Embryonic facial prominence (tissue), 1 donor: ENCODE data around the gene RGS6.

Experiments
- DNase-seq: peaks from one replicate; pipeline ENCODE4 v3.0.0-alpha.2; 2016; ENCODE audit errors: extremely low spot score

Gene RGS6

DNA sequence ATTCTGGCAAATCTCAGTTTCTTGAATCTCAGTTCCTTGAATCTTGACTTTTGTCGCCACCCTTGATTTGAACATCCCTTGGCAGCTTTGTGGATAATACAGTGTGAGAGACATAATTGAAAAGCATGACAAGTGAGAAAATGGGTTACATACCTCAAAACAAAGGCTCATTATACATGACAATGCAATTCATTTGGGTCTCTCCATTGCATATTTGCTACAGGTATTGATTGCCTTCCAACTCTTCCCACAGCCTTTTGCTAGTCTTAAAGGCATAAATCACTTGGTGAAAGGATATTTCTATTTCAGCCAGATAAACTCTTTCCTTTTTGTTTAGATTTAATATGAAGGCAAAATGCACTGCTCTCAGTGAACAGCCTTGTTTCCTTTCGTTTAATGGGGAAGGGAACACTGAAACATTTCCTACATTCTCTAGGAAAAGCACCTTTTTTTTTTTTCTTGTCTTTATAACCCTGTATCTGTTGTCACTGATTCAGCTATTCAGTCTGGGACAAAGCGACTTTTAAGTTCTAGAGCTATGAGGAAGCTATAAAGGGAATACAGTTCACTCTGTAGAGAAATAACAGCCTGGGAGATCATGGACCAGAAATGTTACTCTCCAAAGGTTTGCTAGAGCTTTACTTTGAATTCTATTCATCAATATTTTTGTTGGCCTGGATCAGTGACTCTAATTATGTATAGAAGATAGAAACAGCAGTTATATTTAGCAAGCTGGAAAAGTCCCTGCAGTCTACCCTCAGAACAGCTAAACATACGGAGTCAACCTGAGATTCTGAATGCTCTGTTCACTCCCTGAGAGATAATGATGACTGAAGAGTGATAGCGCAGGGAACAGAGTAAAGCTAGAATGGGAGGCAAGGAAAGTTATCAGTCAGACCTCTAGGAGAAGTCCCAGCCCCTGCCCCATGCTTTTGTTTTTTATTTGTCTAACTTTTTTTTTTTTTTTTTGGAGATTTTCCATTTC lies 311.4 kb downstream of the RGS6 start:
- DNase-seq, result no peak

DNA sequence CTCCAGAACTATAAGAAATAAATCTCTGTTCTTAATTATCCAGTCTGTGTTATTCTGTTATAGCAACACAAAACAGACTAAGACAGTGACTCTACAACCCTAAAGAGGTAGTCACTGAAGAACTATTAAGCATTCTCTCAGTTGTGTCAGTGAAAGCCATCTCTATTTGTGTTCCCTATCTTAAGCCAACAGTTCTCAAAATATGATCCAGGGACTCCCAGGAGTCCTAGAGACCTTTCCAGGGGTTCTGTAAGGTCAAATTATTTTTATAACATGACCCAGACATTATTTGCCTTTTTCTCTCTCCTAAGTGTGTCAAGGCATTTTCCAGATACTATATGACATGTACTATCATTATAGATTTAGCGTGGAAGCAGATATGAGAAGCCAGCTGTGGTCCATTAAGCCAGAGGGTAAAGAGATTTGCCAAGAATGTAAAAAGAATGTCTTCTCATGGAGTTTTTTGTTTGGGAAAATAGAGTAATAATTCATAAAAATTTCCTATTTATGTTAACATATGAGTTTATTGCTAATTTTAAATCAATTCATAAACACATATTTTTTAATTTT lies 315.8 kb downstream of the RGS6 start:
- no peak for DNase-seq

DNA sequence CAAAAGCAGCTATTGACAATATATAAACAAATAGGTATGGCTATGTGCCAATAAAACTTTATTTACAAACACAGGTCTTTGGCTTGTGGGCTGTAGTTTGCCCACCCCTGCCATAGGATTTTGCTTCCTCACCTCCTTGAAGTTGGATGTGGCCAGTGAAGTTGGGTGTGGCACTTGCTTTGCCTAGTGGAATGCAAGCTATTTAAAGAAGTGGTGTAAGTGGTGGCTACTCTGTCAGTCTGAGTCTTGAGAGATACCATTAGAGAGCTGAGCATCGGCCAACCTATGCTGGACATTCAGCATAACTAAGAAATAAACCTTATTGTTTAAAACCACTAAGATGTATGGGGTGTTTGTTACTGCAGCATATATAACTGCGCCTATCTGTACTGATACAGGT lies 321.3 kb downstream of the RGS6 start:
- no peak for DNase-seq

- no peak for DNase-seq
Measured at GRCh38 chr14:72254202-72254936, 322.1 kb downstream of the RGS6 start.

- no peak for DNase-seq
Measured at GRCh38 chr14:72254937-72255472, 322.8 kb downstream of the RGS6 start.

DNA sequence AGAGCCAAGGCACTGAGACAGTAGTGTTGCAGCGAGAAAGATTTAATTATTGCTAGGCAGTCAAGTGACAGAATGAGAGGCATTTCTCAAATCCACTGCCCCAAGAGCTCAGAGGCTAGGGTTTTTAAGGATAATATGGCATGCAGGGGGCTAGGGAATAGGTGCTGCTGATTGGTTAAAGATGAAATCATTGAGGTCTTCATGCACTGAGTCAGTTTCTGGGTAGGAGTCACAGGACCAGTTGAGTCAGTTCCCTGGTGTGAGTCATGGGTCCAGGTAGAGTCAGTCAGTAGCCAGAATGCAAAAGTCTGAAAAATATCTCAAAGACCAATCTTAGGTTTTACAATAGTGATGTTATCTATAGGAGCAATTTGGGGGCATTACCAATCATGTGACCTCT lies 323.8 kb downstream of the RGS6 start:
- DNase-seq, result no peak

DNA sequence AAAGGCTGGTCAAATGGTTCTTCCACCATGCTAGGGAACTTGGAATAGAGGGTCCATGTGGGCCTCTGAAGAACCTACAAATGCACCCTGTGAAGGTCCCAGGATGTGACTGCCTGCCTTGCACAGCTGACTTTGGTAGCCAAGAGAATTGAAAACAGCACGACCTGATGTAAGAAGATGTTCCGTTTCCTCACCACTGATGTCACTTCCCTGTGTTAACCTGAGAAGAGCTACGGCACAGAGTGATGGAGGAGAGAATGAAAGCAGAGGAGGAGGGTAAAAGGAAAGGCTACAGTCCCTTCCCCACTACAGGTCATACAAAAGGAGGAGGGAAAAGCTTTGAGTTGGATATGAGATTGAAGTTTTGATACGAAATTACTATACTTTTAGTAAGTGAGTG lies 328.8 kb downstream of the RGS6 start:
- DNase-seq, result no peak

GRCh38 chr14:72262771-72263170 lies 330.5 kb downstream of the RGS6 start:
- no peak for DNase-seq

- DNase-seq, result no peak
Measured at GRCh38 chr14:72264716-72265115, 332.5 kb downstream of the RGS6 start.

GRCh38 chr14:72270147-72270727 lies 338.0 kb downstream of the RGS6 start:
- no peak for DNase-seq

DNA sequence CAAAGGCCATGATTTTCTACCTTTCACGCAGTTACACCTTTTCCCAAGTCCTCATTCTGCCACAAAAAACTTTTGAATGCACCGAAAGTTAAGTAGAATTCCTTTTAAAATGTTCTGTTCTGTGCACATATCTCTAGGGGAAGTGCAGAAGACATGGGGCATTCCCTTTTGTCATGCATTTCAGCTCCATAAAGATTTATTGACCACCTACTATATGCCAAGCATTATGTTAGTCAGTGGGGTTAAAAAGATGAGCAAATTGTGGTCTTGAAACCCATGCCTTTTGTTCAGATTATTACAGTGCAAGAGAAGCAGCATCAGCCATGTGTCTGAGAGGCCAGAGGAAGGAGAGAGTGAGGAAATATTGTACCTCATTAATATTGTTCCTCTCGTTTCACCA lies 338.5 kb downstream of the RGS6 start:
- no peak for DNase-seq

GRCh38 chr14:72275242-72275641 lies 343.0 kb downstream of the RGS6 start:
- DNase-seq, result no peak

GRCh38 chr14:72278316-72278715 lies 346.1 kb downstream of the RGS6 start:
- DNase-seq, result no peak

GRCh38 chr14:72284176-72284575 lies 351.9 kb downstream of the RGS6 start:
- DNase-seq, result no peak

DNA sequence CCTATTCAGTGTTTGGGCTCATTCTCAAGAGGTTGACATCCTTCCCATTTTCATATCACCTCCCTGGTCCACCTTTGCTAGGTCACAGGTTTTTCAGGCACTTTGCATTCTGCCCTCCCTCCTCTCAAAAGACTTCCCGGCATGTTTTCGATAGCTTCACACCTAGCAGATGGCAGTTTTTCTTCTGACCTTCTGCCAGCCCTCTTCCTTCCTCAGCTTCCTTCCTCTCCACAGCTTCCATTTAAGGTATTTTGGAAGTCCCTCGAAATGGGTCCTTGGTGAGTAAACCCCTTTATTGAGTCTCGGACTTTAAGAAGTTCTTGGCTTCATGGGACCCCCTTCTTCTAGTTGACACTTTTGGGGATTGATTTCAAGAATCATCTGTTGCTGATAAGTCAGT lies 358.0 kb downstream of the RGS6 start:
- no peak for DNase-seq

- no peak for DNase-seq
Measured at GRCh38 chr14:72291908-72292688, 359.9 kb downstream of the RGS6 start.

DNA sequence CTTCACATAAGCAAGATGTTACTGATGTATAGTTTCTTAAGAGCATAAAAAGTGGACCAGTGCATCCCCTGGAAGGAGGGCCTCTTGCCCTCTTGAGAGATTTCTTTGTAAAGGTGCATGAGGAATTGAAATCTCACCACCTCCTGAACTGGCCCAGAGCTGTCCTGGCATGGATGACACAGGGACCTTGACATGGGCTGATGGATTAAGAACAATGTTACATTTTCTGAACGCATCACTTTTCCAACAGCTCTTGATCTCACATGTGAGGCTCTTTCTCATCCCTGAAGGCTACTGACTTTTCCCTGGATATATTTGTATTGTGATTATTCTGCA lies 360.4 kb downstream of the RGS6 start:
- no peak for DNase-seq

- no peak for DNase-seq
Measured at GRCh38 chr14:72301352-72301751, 369.1 kb downstream of the RGS6 start.

DNA sequence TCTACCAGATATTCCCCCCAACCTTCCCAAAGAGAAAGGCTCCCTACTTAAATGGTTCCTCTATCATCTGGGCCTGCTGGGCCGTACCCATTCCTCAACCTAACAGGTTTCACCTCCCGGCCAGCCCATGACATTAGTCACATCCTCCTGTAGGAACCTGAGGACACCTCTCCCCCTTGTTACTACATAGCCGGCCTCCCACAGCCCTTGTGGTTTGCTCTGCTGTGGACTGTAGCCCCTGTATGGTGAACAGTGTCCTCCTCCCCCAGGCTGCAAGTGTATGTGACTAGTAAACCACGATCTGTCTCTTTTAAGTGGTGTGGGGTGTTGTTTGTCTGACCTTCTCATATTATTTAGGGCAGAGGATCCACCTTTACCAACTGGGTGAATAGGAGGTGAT lies 371.7 kb downstream of the RGS6 start:
- DNase-seq, result no peak

DNA sequence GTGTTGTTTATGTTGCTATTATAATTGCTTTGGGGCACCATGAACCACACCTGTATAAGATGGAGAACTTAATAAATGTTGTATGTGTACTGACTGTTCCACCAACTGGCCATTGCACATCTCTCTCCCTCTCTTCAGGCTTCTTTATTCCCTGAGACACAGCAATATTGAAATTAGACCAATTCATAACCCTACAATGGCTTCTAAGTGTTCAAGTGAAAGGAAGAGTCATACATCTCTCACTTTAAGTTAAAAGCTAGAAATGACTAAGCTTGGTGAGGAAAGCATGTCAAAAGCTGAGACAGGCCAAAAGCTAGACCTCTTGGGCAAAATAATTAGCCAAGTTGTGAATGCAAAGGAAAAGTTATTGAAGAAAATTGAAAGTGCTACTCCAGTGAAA lies 373.3 kb downstream of the RGS6 start:
- no peak for DNase-seq

GRCh38 chr14:72308967-72309485 lies 376.8 kb downstream of the RGS6 start:
- DNase-seq, result no peak
